Panc1 (cell line): ENCODE data around the gene SLC12A8.

Experiments
- CTCF ChIP-seq: fragments of 450-650 bp; IDR thresholded peaks from 2 replicates; pipeline ENCODE4 v1.5.1; 2017; ENCODE audit warnings: mild to moderate bottlenecking
- SIN3A ChIP-seq: IDR thresholded peaks from 2 replicates; pipeline ENCODE4 v1.6.1; 2012; ENCODE audit warnings: low read depth, mild to moderate bottlenecking, low read length, moderate library complexity, borderline replicate concordance; ENCODE audit not compliant: insufficient read depth

DNA sequence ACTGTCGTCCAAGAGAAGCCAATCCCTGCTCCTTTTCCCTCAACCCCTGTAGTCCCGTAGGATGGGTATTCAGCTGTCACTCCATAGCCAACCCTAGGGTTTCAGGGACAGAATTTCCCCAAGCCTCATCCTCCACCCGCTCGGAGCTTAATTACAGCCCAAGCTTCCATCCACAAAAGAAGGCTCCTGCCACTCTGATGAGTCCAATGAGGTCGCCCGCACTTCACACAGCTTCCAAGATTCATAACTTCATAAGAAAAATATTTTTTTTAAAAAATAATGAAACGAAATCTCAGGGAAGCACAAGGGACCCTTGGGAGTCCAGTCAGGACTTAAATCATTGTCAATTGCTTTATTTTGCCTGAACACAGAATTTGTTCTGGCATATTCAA lies 75.6 kb downstream of the SLC12A8 start:
- TF ChIP-seq CTCF: no peak
- TF ChIP-seq SIN3A: no peak
